Heart left ventricle (tissue), 16 donors: ENCODE data around the gene UBR7. TPM values are rescaled to one million over a fixed set of nuclear protein-coding genes. Genes with fewer than 3 reads are reported as not detected.

Experiments
- ATAC-seq, 4 donors: fragments of 200-7000 bp; cut with Tn5 transposase; one replicate each; pipeline ENCODE4 v1.9.1; 2020 to 2022; ENCODE audit warnings: moderate library complexity in 4 of 4, mild to moderate bottlenecking in 3 of 4, moderate number of reproducible peaks in 1 of 4
- DNase-seq, 5 donors: peaks; one replicate each; pipeline ENCODE4 v3.0.0-alpha.2; 2020
- H3K27ac ChIP-seq, 12 donors: fragments of 200-600 bp; sonication (generic) in 4 of 12; one replicate each; pipeline versions ENCODE4 v1.5.0 to v1.8.0; 2016 to 2022; ENCODE audit warnings: mild to moderate bottlenecking in 2 of 12
- H3K27me3 ChIP-seq, 9 donors: fragments of 200-600 bp; sonication (generic) in 2 of 9; one replicate each; pipeline versions ENCODE4 v1.5.1 to v1.8.0; 2016 to 2022; ENCODE audit warnings: mild to moderate bottlenecking in 3 of 9
- H3K36me3 ChIP-seq, 9 donors: fragments of 200-600 bp; sonication (generic) in 2 of 9; one replicate each; pipeline versions ENCODE4 v1.5.0 to v1.8.0; 2018 to 2022; ENCODE audit warnings: mild to moderate bottlenecking in 2 of 9
- H3K4me1 ChIP-seq, 12 donors: fragments of 200-600 bp; sonication (generic) in 4 of 12; one replicate each; pipeline versions ENCODE4 v1.5.0 to v1.8.0; 2016 to 2022; ENCODE audit warnings: mild to moderate bottlenecking in 3 of 12
- H3K4me3 ChIP-seq, 12 donors: fragments of 200-600 bp; sonication (generic) in 4 of 12; one replicate each; pipeline versions ENCODE4 v1.5.0 to v1.8.0; 2017 to 2022; ENCODE audit warnings: mild to moderate bottlenecking in 9 of 12, moderate library complexity in 4 of 12
- H3K9me3 ChIP-seq, 12 donors: fragments of 200-600 bp; sonication (generic) in 4 of 12; one replicate each; pipeline versions ENCODE4 v1.5.0 to v1.8.0; 2016 to 2022; ENCODE audit warnings: mild to moderate bottlenecking in 1 of 12
- CTCF ChIP-seq, 12 donors: fragments of 200-600 bp; sonication (generic) in 4 of 12; IDR thresholded peaks; one replicate each; pipeline versions ENCODE4 v1.5.0 to v1.8.0; 2018 to 2022; ENCODE audit warnings: antibody characterized with exemption in 12 of 12, mild to moderate bottlenecking in 5 of 12
- POLR2A ChIP-seq, 2 donors: fragments of 450-650 bp; IDR thresholded peaks; one replicate each; pipeline ENCODE4 v1.6.1; 2017; ENCODE audit warnings: antibody characterized with exemption in 2 of 2, mild to moderate bottlenecking in 2 of 2, moderate library complexity in 2 of 2
- WGBS, 4 donors: extraction: QIAGEN DNeasy Blood & Tissue Kit in 2 of 4; methylation state at CpG; one replicate each; pipeline versions ENCODE4 v1.1.5 to v1.1.7; 2013 to 2018; 5-methylcytosine and 5-hydroxymethylcytosine counted together
- intact Hi-C, 10 donors: fragments of 100-400 bp; cut with DNase I; formaldehyde crosslinking; loops; one replicate each; pipeline versions ENCODE4 v1.11.1 to v1.14.2; 2022
- polyA plus RNA-seq, 2 donors: library from polyadenylated mRNA; stranded (reverse); fragments of 200-250 nt; gene quantifications; one replicate each; pipeline ENCODE4 v1.2.3, GENCODE V29; 2013
- total RNA-seq, 9 donors: library from RNA; depleted of rRNA in 2 of 9; stranded (reverse); fragments of >200 nt in 2 of 9; fragmentation: NEBNext Ultra II Directional in 3 of 9; extraction: Animal tissue kit (Norgen Biotek cat#: 25700) in 3 of 9; gene quantifications; one replicate each; pipeline versions ENCODE4 v1.1.0 to v1.2.4, GENCODE V29; 2016 to 2023
- donor health status: ischemic (EF 13 %, LVEDD 7.1; RV severe dilation, severe dysfunction).
- donor health status: healthy with polysubstance abuse.
- donor health status: DM: no; HTN: yes; CAD: no.
- donor health status: DM: no; HTN: no; CAD: no.
- donor health status: ischemic (EF 25% LVEDD 6.9; RV normal size, moderate dysfunction).
- donor health status: ischemic (EF 25% LVEDD 5.7; RV mildly dilated, moderate dysfunction).
- donor health status: healthy.
- donor health status: DM: yes; HTN: yes; CAD: no.
- donor health status: ischemic (EF 35%, LVEDD 5.7; RV mildly dilated, moderate dysfunction).
- donor health status: nonischemic (EF 11% LVEDD 7.7; RV severe dilation, severe dysfunction).
- donor health status: DM: yes; HTN: yes; CAD: no.
- donor health status: PGD.
- donor health status: ischemic (EF 29% LVEDD 5.4; RV normal size, mild dysfunction).
- donor health status: nonischemic (EF 23%, LVEDD 6.1; RV moderate dilation, normal function).

The UBR7 gene
- total and polyA plus RNA-seq, 11 donors: 9.4 to 39.6 (median 23.3) TPM

- Histone ChIP-seq H3K27ac (no peak overlapping the region), H3K27me3 (no peaks in the 10 kb centered on the region), H3K4me1 (no peaks in the 10 kb centered on the region), H3K9me3 (no peaks in the 10 kb centered on the region), H3K36me3 (peaks cover 0 to 58% (median 41%) of the 10 kb centered on the region in 9 donors), H3K4me3 (no peak overlapping the region)
- TF ChIP-seq CTCF (IDR thresholded peaks at IDR 0.05): no peak
- no peak for TF ChIP-seq POLR2A (IDR thresholded peaks at IDR 0.05)
- no peak for DNase-seq
- no peak for ATAC-seq
- WGBS, 4 donors: 90 to 95% (median 93%) methylated on average over 2 of the region's 2 CpGs
- intact Hi-C loops: no loop called here
Measured at GRCh38 chr14:93262446-93262845, 55.4 kb downstream of the UBR7 start.

DNA sequence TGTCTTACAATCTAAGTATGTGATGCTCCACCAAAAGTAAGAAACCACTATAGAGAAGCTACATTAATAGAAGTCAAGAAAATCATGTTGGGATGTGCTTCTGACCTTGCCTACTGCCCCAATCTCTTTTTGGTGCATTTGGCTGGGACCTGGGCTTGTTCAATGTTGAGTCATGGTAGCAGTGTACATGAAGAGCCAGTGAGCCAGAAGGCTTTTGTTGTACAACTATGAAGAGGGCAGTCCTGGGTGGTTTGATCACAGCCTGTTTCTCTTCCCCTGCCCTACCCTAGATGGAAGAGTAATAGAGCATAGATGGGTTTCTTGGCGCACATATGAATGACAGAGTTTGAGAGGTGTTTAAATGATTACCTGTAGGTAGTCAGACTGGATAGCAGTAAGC is 56.4 kb downstream of the UBR7 start:
- Histone ChIP-seq H3K27ac (no peak overlapping the region), H3K27me3 (no peaks in the 10 kb centered on the region), H3K36me3 (peaks cover 0 to 52% (median 39%) of the 10 kb centered on the region in 9 donors), H3K4me3 (no peak overlapping the region), H3K9me3 (no peaks in the 10 kb centered on the region), H3K4me1 (no peaks in the 10 kb centered on the region)
- TF ChIP-seq POLR2A (IDR thresholded peaks at IDR 0.05): no peak
- TF ChIP-seq CTCF (IDR thresholded peaks at IDR 0.05): no peak
- 92 to 100% (median 98%) methylated on average over 1 of the region's 1 CpG for WGBS, 4 donors
- intact Hi-C loops: no loop called here
- ATAC-seq (no peak), DNase-seq (no peak)

GRCh38 chr14:93266127-93266526 is 59.1 kb downstream of the UBR7 start:
- WGBS, 4 donors: 81 to 84% (median 83%) methylated on average over 6 of the region's 6 CpGs
- no peaks in the 10 kb centered on the region for H3K9me3 ChIP-seq
- H3K27me3 ChIP-seq: no peaks in the 10 kb centered on the region
- no peak for DNase-seq
- ATAC-seq: no peak
- H3K27ac ChIP-seq: no peak overlapping the region
- peaks cover 0 to 15% (median 7%) of the 10 kb centered on the region in 12 donors for H3K4me1 ChIP-seq
- H3K4me3 ChIP-seq: no peak overlapping the region
- TF ChIP-seq CTCF (IDR thresholded peaks at IDR 0.05) (no peak), POLR2A (IDR thresholded peaks at IDR 0.05) (no peak)
- H3K36me3 ChIP-seq: peaks cover 0 to 30% (median 27%) of the 10 kb centered on the region in 9 donors
- intact Hi-C loops: no loop called here

DNA sequence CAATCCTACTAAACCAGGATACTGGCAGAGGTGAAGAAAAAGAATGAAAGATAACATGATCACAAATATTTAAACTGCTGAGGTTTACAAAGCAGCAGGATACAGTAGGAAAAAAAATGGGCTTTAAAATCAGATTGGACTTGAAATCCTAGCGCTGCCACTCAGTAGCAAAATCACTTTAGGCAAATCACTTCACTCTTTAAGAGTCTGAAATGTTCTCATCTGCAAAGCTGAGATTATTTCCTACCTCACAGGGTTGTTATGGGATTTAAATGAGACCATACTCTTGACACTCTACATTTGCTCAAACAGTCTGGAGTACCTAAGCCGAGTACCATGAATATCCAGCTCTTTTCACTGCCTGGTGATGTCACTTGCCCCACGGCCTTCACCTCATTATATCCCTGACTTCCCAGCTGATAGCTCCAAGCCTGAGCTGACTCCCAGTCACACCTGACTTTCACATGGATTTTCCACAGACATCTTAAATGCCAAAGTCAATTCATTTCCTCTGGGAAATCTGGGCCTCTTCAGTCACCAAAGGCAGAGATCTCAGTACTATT is 60.2 kb downstream of the UBR7 start:
- Histone ChIP-seq H3K36me3 (peaks cover 0 to 19% (median 16%) of the 10 kb centered on the region in 9 donors), H3K4me3 (no peak overlapping the region), H3K27ac (no peak overlapping the region), H3K4me1 (peaks cover 0 to 25% (median 10%) of the 10 kb centered on the region in 12 donors), H3K9me3 (no peaks in the 10 kb centered on the region), H3K27me3 (no peaks in the 10 kb centered on the region)
- intact Hi-C loops: no loop called here
- TF ChIP-seq POLR2A (IDR thresholded peaks at IDR 0.05) (no peak), CTCF (IDR thresholded peaks at IDR 0.05) (no peak)
- ATAC-seq: no peak
- WGBS, 4 donors: 86 to 89% (median 88%) methylated on average over 3 of the region's 3 CpGs
- DNase-seq: no peak
